ENCODE data around the gene SF3A1. TPM values are rescaled to one million over a fixed set of nuclear protein-coding genes. Genes with fewer than 3 reads are reported as not detected.

SF3A1 gene
- total RNA-seq, 1 donor from 2014 or later, result 78.3 TPM

- H3K4me1 ChIP-seq, result peaks cover 10% of the 10 kb centered on the region
- no peaks in the 10 kb centered on the region for H3K9me3 ChIP-seq
- no peak overlapping the region for H3K27ac ChIP-seq
- H3K4me3 ChIP-seq, result no peak overlapping the region
- intact Hi-C loops (cut with DNase I), result no loop called here
- TF ChIP-seq, protein P1, sequence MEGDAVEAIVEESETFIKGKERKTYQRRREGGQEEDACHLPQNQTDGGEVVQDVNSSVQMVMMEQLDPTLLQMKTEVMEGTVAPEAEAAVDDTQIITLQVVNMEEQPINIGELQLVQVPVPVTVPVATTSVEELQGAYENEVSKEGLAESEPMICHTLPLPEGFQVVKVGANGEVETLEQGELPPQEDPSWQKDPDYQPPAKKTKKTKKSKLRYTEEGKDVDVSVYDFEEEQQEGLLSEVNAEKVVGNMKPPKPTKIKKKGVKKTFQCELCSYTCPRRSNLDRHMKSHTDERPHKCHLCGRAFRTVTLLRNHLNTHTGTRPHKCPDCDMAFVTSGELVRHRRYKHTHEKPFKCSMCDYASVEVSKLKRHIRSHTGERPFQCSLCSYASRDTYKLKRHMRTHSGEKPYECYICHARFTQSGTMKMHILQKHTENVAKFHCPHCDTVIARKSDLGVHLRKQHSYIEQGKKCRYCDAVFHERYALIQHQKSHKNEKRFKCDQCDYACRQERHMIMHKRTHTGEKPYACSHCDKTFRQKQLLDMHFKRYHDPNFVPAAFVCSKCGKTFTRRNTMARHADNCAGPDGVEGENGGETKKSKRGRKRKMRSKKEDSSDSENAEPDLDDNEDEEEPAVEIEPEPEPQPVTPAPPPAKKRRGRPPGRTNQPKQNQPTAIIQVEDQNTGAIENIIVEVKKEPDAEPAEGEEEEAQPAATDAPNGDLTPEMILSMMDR (IDR thresholded peaks at IDR 0.05), result no peak
- TF ChIP-seq POLR2AphosphoS5 (IDR thresholded peaks at IDR 0.05; ENCODE audit: insufficient read depth in 1 of 2, low read depth in 1 of 2), result no peak
- no peak for DNase-seq (ENCODE audit: extremely low spot score in 2 of 2)
- no peaks in the 10 kb centered on the region for H3K36me3 ChIP-seq
- H3K27me3 ChIP-seq, result no peaks in the 10 kb centered on the region
Observed at GRCh38 chr22:30361916-30362650, 5.4 kb upstream of the SF3A1 start.

DNA sequence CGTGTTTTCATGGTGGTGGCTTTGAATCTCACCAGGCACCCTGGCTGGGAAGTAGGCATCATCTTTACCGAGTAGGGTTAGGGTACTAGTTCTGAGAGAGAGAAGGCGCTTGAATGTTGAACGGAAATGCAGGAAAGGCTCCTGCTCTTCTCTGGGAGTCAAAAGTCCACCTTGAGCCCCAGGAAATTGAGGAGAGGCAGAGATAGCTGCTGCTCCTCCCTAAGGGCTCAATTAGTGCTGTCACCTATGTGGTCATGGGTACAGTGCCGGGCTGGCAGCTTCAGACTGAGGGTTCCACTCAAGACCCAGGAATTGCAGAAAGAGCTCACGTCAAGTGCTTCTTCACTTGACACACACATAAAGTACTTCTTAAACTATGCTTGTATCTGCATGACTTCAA, 1.8 kb upstream of the SF3A1 start:
- no peaks in the 10 kb centered on the region for H3K27me3 ChIP-seq
- H3K4me1 ChIP-seq, result peaks cover 37% of the 10 kb centered on the region
- DNase-seq (ENCODE audit: extremely low spot score in 2 of 2), result no peak
- no peak overlapping the region for H3K27ac ChIP-seq
- no peaks in the 10 kb centered on the region for H3K9me3 ChIP-seq
- H3K36me3 ChIP-seq, result no peaks in the 10 kb centered on the region
- TF ChIP-seq POLR2AphosphoS5 (IDR thresholded peaks at IDR 0.05; ENCODE audit: insufficient read depth in 1 of 2, low read depth in 1 of 2) (no peak), POLR2A (IDR thresholded peaks at IDR 0.05) (no peak)
- TF ChIP-seq, protein P1 (IDR thresholded peaks at IDR 0.05), result no peak
- intact Hi-C loops (cut with DNase I), result loop anchor here (10.0 kb wide), 1 partner anchor 74 kb away; the partner anchor contains the start of gene CASTOR1
- no peak overlapping the region for H3K4me3 ChIP-seq

DNA sequence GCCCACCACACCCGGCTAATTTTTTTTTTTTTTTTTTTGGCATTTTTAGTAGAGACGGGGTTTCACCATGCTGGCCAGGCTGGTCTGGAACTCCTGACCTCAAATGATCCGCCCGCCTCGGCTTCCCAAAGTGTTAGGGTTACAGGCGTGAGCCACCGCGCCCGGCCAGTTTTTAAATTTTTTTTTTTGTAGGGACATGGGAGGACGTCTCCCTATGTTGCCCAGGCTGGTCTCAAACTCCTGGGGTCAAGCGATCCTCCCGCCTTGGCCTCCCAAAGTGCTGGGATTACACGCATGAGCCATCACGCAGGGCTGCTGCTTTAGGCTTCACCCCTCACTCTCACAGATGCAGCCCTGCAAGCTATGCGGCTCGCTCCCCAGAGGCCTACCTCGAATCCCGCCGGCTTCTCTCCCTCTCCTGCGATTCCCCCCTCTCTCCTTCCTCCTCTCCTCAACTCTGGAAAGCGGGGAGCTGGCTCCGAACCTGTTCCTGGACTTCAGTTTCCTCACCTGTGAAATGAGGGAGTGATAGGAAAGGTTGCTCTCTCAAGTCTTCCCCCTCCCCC, 1.0 kb upstream of the SF3A1 start:
- Histone ChIP-seq H3K27ac (no peak overlapping the region), H3K4me1 (peaks cover 37% of the 10 kb centered on the region), H3K9me3 (no peaks in the 10 kb centered on the region), H3K36me3 (peaks cover 0 to 4% of the 10 kb centered on the region in 2 donors), H3K4me3 (peak overlapping the region in 1 of 2 donors; percentile 89), H3K27me3 (no peaks in the 10 kb centered on the region)
- no peak for TF ChIP-seq POLR2A (IDR thresholded peaks at IDR 0.05)
- no peak for TF ChIP-seq POLR2AphosphoS5 (IDR thresholded peaks at IDR 0.05; ENCODE audit: insufficient read depth in 1 of 2, low read depth in 1 of 2)
- TF ChIP-seq, protein P1 (IDR thresholded peaks at IDR 0.05), result no peak
- intact Hi-C loops (cut with DNase I), result loop anchor here (10.0 kb wide), 1 partner anchor 73 kb away; the partner anchor contains the start of gene CASTOR1
- no peak for DNase-seq (ENCODE audit: extremely low spot score in 2 of 2)

DNA sequence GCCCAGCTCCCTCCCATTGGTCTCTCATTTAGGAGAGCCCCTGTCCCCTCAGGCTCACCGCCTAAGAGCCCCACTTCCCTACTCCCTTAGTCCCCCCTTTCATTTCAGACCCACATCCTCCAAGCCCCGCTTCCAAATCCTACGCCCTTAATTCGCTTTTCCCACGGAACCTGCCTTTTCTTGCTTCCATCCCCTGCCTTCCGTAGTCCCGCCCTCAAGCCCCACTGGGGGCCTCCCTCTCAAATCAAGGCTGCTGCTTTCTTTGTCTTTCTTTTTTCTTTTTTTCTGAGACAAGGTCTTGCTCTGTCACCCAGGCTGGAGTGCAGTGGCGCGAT, 509 bp upstream of the SF3A1 start:
- H3K4me1 ChIP-seq, result peaks cover 37% of the 10 kb centered on the region

More for the DNA sequence above, 509 bp upstream of the SF3A1 start:
- TF ChIP-seq, protein P1 (IDR thresholded peaks at IDR 0.05), result no peak
- no peak for DNase-seq (ENCODE audit: extremely low spot score in 2 of 2)
- Histone ChIP-seq H3K9me3 (no peaks in the 10 kb centered on the region), H3K4me3 (peak overlapping the region; percentile 66 to 89), H3K36me3 (peaks cover 0 to 8% of the 10 kb centered on the region in 2 donors), H3K27me3 (no peaks in the 10 kb centered on the region), H3K27ac (peak overlapping the region; percentile 95)
- intact Hi-C loops (cut with DNase I), result loop anchor here (10.0 kb wide), 1 partner anchor 72 kb away; the partner anchor contains the start of gene CASTOR1

Measured in vagina (tissue), 2 donors.